ENCODE data around the gene C21orf58.

Gene C21orf58

GRCh38 chr21:46351476-46352163 lies 27.9 kb upstream of the C21orf58 start:
- Histone ChIP-seq H3K27me3 (ENCODE audit: insufficient read depth, low read length) (no peaks in the 10 kb centered on the region), H3K36me3 (ENCODE audit: insufficient read depth, low read length) (peaks cover 96% of the 10 kb centered on the region), H3K9ac (ENCODE audit: low read length) (no peak overlapping the region), H2AFZ (ENCODE audit: low read length) (no peak overlapping the region), H3K4me3 (ENCODE audit: low read depth, low read length, poor library complexity, severe bottlenecking) (no peak overlapping the region), H3F3A (ENCODE audit: insufficient read depth, low read length) (no peaks in the 10 kb centered on the region), H4K20me1 (ENCODE audit: insufficient read depth, low read length) (no peaks in the 10 kb centered on the region), H3K79me2 (ENCODE audit: insufficient read depth, low read length) (no peaks in the 10 kb centered on the region), H3K9me3 (ENCODE audit: low read length) (no peaks in the 10 kb centered on the region), H3K9me2 (ENCODE audit: low read depth, low read length) (no peaks in the 10 kb centered on the region), H3K4me1 (ENCODE audit: insufficient read depth, low read length, severe bottlenecking) (peaks cover 22% of the 10 kb centered on the region), H3K4me2 (ENCODE audit: low read length) (no peak overlapping the region), H3K27ac (ENCODE audit: low read depth, low read length, poor library complexity, severe bottlenecking) (no peak overlapping the region)
- TF ChIP-seq EZH2 (IDR thresholded peaks at IDR 0.05; ENCODE audit: borderline replicate concordance, low read length) (no peak), CTCF (IDR thresholded peaks at IDR 0.05; ENCODE audit: low read length) (no peak)

GRCh38 chr21:46350981-46351380 lies 27.3 kb upstream of the C21orf58 start:
- Histone ChIP-seq H4K20me1 (ENCODE audit: insufficient read depth, low read length) (no peaks in the 10 kb centered on the region), H3K9me2 (ENCODE audit: low read depth, low read length) (no peaks in the 10 kb centered on the region), H3F3A (ENCODE audit: insufficient read depth, low read length) (no peaks in the 10 kb centered on the region), H3K27ac (ENCODE audit: low read depth, low read length, poor library complexity, severe bottlenecking) (no peak overlapping the region), H3K27me3 (ENCODE audit: insufficient read depth, low read length) (no peaks in the 10 kb centered on the region), H3K9ac (ENCODE audit: low read length) (no peak overlapping the region), H2AFZ (ENCODE audit: low read length) (no peak overlapping the region), H3K9me3 (ENCODE audit: low read length) (no peaks in the 10 kb centered on the region), H3K4me3 (ENCODE audit: low read depth, low read length, poor library complexity, severe bottlenecking) (no peak overlapping the region), H3K4me1 (ENCODE audit: insufficient read depth, low read length, severe bottlenecking) (peaks cover 15% of the 10 kb centered on the region), H3K36me3 (ENCODE audit: insufficient read depth, low read length) (peaks cover 97% of the 10 kb centered on the region), H3K4me2 (ENCODE audit: low read length) (no peak overlapping the region), H3K79me2 (ENCODE audit: insufficient read depth, low read length) (no peaks in the 10 kb centered on the region)
- TF ChIP-seq EZH2 (IDR thresholded peaks at IDR 0.05; ENCODE audit: borderline replicate concordance, low read length): no peak
- no peak for TF ChIP-seq CTCF (IDR thresholded peaks at IDR 0.05; ENCODE audit: low read length)

GRCh38 chr21:46350571-46350970 lies 26.9 kb upstream of the C21orf58 start:
- Histone ChIP-seq H3K27ac (ENCODE audit: low read depth, low read length, poor library complexity, severe bottlenecking) (no peak overlapping the region), H3K36me3 (ENCODE audit: insufficient read depth, low read length) (peaks cover 97% of the 10 kb centered on the region), H4K20me1 (ENCODE audit: insufficient read depth, low read length) (no peaks in the 10 kb centered on the region)

More at GRCh38 chr21:46350571-46350970, 26.9 kb upstream of the C21orf58 start:
- no peak overlapping the region for H3K4me3 ChIP-seq (ENCODE audit: low read depth, low read length, poor library complexity, severe bottlenecking)
- no peak overlapping the region for H3K4me2 ChIP-seq (ENCODE audit: low read length)
- peaks cover 11% of the 10 kb centered on the region for H3K4me1 ChIP-seq (ENCODE audit: insufficient read depth, low read length, severe bottlenecking)
- no peaks in the 10 kb centered on the region for H3F3A ChIP-seq (ENCODE audit: insufficient read depth, low read length)
- H3K27me3 ChIP-seq (ENCODE audit: insufficient read depth, low read length): no peaks in the 10 kb centered on the region
- H3K9me3 ChIP-seq (ENCODE audit: low read length): no peaks in the 10 kb centered on the region
- H3K9me2 ChIP-seq (ENCODE audit: low read depth, low read length): no peaks in the 10 kb centered on the region
- no peak overlapping the region for H2AFZ ChIP-seq (ENCODE audit: low read length)
- no peak for TF ChIP-seq CTCF (IDR thresholded peaks at IDR 0.05; ENCODE audit: low read length)
- TF ChIP-seq EZH2 (IDR thresholded peaks at IDR 0.05; ENCODE audit: borderline replicate concordance, low read length): no peak
- H3K9ac ChIP-seq (ENCODE audit: low read length): no peak overlapping the region
- H3K79me2 ChIP-seq (ENCODE audit: insufficient read depth, low read length): no peaks in the 10 kb centered on the region

Data from OCI-LY1 (cell line).